Medulla oblongata (tissue), 1 donor: ENCODE data around the gene PEAK1.
A peak's percentile ranks its signal among the peaks of the same experiment; 100 is the strongest.
"Not testable (repeated sequence)": the region's sequence is repeated elsewhere in the genome, so short reads cannot be mapped to it uniquely, and the experiment has no call there.

Experiments
- DNase-seq: peaks from one replicate; pipeline ENCODE4 v3.0.0-alpha.2; 2015; ENCODE audit errors: extremely low spot score

Gene PEAK1

DNA sequence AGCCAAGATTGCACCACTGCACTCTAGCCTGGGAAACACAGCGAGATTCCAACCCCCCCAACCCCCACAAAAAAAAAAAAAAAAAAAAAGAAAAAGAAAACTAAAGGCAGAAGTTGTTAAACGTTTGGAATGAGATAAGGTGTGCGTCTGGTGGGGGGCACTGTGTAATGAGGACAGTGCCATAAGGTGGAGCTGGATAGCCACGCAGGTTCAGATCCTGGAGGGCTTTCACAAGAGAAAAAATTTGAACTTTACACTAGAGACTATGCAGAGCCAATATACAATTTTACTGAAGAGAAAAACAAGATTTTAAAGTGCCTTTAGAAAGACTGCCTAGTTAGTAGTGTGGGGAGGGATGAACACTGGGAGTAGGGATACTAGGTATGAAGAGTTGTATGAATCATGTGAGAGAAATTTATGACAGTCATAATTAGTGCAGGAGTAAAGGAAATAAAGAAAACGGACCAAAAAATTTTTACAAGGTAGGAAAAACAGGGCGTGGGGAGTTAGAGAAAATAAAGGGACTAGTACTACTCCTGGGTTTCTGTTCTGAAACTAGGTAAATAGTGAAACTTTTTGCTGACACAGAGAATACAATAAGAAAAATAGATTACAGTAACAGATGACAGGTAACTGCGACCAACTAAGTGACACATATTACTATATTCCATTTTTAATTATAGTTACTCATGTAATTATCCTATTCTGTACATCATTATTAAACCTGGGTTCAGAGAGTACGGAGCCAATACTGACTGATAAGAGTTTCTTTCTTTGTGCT is 108.1 kb downstream of the PEAK1 start:
- DNase-seq: no peak

DNA sequence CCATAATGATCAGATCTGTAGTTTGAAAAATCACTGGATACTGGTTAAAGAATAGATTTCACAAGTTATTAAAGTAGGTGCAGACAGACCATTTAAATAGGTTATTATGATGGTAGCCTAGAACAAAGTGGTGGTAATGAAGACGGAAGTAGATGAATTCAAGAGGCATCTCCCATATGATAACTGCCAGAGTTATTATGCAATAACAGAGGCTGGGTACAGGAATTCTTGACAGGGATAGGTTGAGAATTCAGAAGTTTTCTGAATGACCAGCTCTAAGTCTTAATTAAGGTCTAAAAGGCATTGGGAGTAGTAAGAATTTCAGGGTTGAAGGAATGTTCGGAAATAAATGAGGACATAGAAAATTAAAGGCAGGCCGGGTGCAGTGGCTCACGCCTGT is 108.9 kb downstream of the PEAK1 start:
- DNase-seq: no peak

DNA sequence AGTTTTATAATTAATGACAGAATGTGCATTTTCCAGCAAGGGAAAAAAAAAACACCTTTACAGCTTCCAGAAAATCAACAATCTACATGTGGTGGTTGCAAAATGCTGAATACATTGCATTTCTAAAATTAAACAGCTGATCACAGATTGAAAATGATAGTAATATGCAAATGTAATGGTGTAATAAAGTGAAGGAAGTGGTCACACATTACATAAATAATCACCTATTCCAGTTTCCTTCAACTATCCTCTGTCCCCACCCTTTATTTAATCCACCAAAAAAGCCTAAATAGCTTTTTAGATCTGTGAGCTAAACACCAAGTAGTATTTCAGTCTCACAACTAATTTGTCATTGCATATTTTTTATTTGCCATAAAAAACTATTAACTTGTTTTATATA is 110.5 kb downstream of the PEAK1 start:
- DNase-seq: no peak

GRCh38 chr15:77305953-77306352 is 114.0 kb downstream of the PEAK1 start:
- DNase-seq: no peak

DNA sequence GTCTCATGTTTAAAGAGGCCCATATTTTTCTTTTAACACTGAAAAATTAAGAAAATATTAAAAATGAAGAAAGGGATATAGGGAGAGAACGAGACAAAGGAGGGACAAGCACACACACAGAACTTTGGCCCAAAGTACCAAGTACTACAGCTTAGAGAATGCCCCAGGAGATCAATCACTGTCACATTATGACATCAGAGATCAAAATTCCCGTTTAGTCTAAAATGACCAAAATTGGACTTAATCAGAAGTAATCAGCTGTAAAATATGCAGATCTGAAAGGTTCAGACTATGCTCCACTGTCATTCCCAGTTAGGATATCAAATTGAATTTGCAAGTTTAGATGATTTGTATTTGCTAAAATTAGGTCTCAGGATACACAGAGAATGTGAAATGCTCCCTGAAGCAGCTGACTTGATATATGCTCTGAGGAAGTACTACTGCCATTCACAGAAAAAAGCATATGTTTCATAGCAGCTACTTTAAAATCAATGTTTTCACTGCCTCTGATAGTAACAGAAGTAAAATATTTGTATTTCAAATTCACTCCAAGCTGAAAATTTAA is 123.0 kb downstream of the PEAK1 start:
- DNase-seq: no peak

DNA sequence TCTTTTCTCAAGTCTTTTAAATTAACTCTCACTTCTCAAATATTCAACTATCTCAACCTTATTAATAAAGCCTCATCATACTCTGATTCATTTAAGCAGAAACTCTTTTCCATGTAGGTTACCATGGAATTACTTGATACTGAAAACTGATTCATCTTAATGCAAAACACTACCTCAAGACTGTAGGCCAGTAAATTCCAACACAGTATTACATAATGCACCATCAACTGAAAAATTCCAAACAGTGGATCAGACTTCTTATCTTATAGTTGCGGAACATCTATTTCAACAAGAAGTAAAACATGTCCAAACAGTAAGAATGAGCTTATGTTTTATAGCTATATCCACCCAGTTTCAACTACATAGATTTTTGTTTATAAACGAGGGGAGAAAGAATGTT is 124.5 kb downstream of the PEAK1 start:
- DNase-seq: no peak

GRCh38 chr15:77292969-77293558 is 126.8 kb downstream of the PEAK1 start:
- no peak for DNase-seq

- DNase-seq: no peak
Measured at GRCh38 chr15:77291107-77291506, 128.8 kb downstream of the PEAK1 start.

DNA sequence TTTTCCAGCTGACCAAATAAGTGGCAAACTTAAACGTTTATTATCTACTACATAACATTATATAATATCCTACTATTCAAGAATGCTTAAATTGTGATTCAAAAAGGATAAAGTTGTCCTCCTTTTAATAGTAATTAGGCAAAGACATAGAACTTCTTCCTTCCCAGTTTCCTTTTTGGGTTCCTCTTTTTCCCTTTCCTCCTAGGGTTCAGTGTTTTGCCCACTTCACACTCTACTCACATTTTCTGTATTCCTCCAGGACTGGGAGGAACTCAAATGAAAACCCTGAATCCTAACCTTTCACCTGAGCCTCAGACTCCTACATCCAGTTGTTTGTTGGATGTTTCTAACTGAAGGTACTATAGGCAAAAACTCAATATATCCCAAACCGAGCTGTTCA is 132.5 kb downstream of the PEAK1 start:
- peak; percentile 7 for DNase-seq

- no peak for DNase-seq
Measured at GRCh38 chr15:77285057-77285997, 134.6 kb downstream of the PEAK1 start.

DNA sequence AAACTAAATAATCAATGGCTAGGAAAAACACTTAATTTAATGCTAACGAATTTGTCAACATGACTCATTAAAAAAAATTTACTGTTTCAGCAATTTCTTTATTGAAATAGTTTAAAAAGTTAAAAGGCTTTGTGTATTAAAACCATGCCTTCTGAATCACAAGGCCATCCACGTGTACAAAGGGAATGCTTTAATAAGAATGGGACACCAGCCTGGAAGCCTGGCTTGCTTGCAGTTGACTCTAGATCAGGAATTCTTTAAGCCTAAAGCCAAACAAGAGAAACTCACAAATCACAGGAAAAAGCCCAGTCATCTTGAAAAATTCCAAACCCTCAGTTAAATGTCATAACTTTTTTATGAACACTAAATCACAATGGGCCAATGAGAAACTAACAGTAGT is 137.6 kb downstream of the PEAK1 start:
- peak; percentile 74 for DNase-seq

GRCh38 chr15:77276943-77277342 is 143.0 kb downstream of the PEAK1 start:
- no peak for DNase-seq

GRCh38 chr15:77276096-77276495 is 143.8 kb downstream of the PEAK1 start:
- DNase-seq: no peak

DNA sequence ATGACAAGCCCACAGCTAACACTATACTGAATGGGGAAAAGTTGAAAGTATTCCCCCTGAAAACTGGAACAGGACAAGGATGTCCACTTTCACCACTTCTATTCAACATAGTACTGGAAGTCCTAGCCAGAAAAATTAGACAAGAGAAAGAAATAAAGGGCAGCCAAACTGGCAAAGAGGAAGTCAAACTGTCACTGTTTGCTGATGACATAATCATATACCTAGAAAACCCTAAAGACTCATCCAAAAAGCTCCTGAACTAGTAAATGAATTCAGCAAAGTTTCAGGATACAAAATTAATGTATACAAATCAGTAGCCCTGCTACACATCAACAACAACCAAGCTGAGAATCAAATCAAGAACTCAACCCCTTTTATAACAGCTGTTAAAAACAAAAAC is 146.8 kb downstream of the PEAK1 start:
- DNase-seq: not testable (repeated sequence)

- DNase-seq: no peak
Measured at GRCh38 chr15:77266708-77267386, 153.1 kb downstream of the PEAK1 start.

GRCh38 chr15:77255385-77255784 is 164.5 kb downstream of the PEAK1 start:
- no peak for DNase-seq

GRCh38 chr15:77251662-77252061 is 168.2 kb downstream of the PEAK1 start:
- DNase-seq: no peak

GRCh38 chr15:77247116-77247515 is 172.8 kb downstream of the PEAK1 start:
- no peak for DNase-seq

DNA sequence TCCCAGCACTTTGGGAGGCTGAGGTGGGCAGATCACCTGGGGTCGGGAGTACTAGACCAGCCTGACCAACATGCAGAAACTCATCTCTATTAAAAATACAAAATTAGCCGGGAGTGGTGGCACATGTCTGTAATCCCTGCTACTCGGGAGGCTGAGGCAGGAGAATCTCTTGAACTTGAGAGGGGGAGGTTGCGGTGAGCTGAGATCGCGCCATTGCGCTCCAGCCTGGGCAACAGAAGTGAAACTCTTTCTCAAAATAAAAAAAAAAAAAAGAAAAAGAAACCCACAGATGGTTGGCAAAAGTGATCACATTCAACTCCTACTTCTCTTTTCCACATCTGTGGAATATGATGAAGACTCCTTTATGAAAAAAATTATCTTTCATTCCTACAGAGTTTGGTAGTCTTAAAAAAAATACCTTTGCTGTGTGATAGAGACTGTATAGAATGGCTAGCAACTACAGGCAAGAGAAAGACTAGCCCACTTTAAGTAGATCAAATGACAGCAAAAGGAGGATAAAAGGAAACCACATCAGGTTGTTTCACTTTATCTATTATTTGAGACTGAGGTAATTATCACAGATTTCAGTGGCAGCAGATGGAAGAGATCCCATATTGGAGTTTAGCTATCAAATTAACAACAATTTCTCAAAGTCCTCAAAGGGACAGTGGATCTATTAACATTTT is 176.0 kb downstream of the PEAK1 start:
- no peak for DNase-seq

GRCh38 chr15:77243135-77243534 is 176.8 kb downstream of the PEAK1 start:
- no peak for DNase-seq
